WTC11 (cell line): Measurements from ENCODE around the gene GMEB2. TPM values are rescaled to one million over a fixed set of nuclear protein-coding genes. Genes with fewer than 3 reads are reported as not detected.

Experiments
- ATAC-seq: fragments of 200-7000 bp; cut with Tn5 transposase; 2 replicates; pipeline ENCODE4 v1.10.0; 2021; ENCODE audit warnings: mild to moderate bottlenecking, moderate library complexity
- CTCF ChIA-PET: fragments of 300-600 bp; sonication (Branson Sonifier 250); formaldehyde crosslinking; loops from one replicate; lab custom pipeline; 2021; ENCODE audit warnings: antibody characterized with exemption; lab: Charles Lee
- POLR2A ChIA-PET: fragments of 350-600 bp; sonication (Branson Sonifier 250); formaldehyde crosslinking; loops from one replicate; lab custom pipeline; 2021; ENCODE audit warnings: antibody characterized with exemption; lab: Charles Lee
- DNase-seq: peaks from one replicate; pipeline ENCODE4 v3.0.0; 2021; ENCODE audit warnings: low spot score
- H3K27ac Mint-ChIP-seq: 2 replicates; pipeline ENCODE4 v1.8.0; 2021; ENCODE audit warnings: mixed read lengths
- H3K27me3 Mint-ChIP-seq: 2 replicates; pipeline ENCODE4 v1.8.0; 2021; ENCODE audit warnings: low read depth, mild to moderate bottlenecking, moderate library complexity, mixed read lengths
- H3K36me3 Mint-ChIP-seq: 2 replicates; pipeline ENCODE4 v1.8.0; 2021; ENCODE audit warnings: mixed read lengths
- H3K4me1 Mint-ChIP-seq: 2 replicates; pipeline ENCODE4 v1.8.0; 2022; ENCODE audit warnings: mixed read lengths
- H3K4me3 Mint-ChIP-seq: 2 replicates; pipeline ENCODE4 v1.8.0; 2021; ENCODE audit warnings: mild to moderate bottlenecking, moderate library complexity, mixed read lengths
- H3K9me3 Mint-ChIP-seq: 2 replicates; pipeline ENCODE4 v1.8.0; 2021; ENCODE audit warnings: mixed read lengths
- ATF1 ChIP-seq: sonication (generic); formaldehyde crosslinking; IDR thresholded peaks from 2 replicates; pipeline ENCODE4 v1.8.1; 2023; ENCODE audit warnings: mild to moderate bottlenecking, moderate library complexity, missing genetic modification reagents
- ATF2 ChIP-seq: sonication (generic); formaldehyde crosslinking; IDR thresholded peaks from 2 replicates; pipeline ENCODE4 v1.8.1; 2022; ENCODE audit warnings: low read depth, missing genetic modification reagents, borderline replicate concordance
- ATF3 ChIP-seq: sonication (generic); formaldehyde crosslinking; conservative IDR thresholded peaks from 2 replicates; pipeline ENCODE4 v1.8.1; 2022; ENCODE audit warnings: mild to moderate bottlenecking, missing genetic modification reagents
- CBFB ChIP-seq: sonication (generic); formaldehyde crosslinking; IDR thresholded peaks from 2 replicates; pipeline ENCODE4 v1.8.1; 2022; ENCODE audit warnings: mild to moderate bottlenecking, low read depth, missing genetic modification reagents
- CREM ChIP-seq: sonication (generic); formaldehyde crosslinking; IDR thresholded peaks from 2 replicates; pipeline ENCODE4 v1.8.1; 2022; ENCODE audit warnings: mild to moderate bottlenecking, missing genetic modification reagents, moderate library complexity
- CTCF ChIP-seq: fragments of 200-600 bp; IDR thresholded peaks from 2 replicates; pipeline ENCODE4 v1.8.0; 2022; ENCODE audit warnings: antibody characterized with exemption
- E2F4 ChIP-seq: sonication (generic); formaldehyde crosslinking; IDR thresholded peaks from 2 replicates; pipeline ENCODE4 v1.8.1; 2022; ENCODE audit warnings: low read depth, mild to moderate bottlenecking, moderate library complexity, missing genetic modification reagents, borderline replicate concordance
- ESRRA ChIP-seq: sonication (generic); formaldehyde crosslinking; IDR thresholded peaks from 2 replicates; pipeline ENCODE4 v1.8.1; 2022; ENCODE audit warnings: mild to moderate bottlenecking, missing genetic modification reagents, borderline replicate concordance
- GABPB1 ChIP-seq: sonication (generic); formaldehyde crosslinking; IDR thresholded peaks from 2 replicates; pipeline ENCODE4 v1.8.1; 2023; ENCODE audit warnings: mild to moderate bottlenecking, missing genetic modification reagents
- GTF2I ChIP-seq: fragments of 250-450 bp; sonication (Bioruptor Pico); conservative IDR thresholded peaks from 2 replicates; pipeline ENCODE4 v1.4.0; 2021; ENCODE audit warnings: mild to moderate bottlenecking
- HMGA2 ChIP-seq: fragments of 250-450 bp; sonication (Bioruptor Pico); IDR thresholded peaks from 2 replicates; pipeline ENCODE4 v1.4.0; 2021; ENCODE audit warnings: mild to moderate bottlenecking, moderate library complexity
- NFYB ChIP-seq: sonication (generic); formaldehyde crosslinking; conservative IDR thresholded peaks from 2 replicates; pipeline ENCODE4 v1.8.0; 2022; ENCODE audit warnings: low read depth, missing genetic modification reagents
- RELA ChIP-seq: sonication (generic); formaldehyde crosslinking; IDR thresholded peaks from 2 replicates; pipeline ENCODE4 v1.8.1; 2022; ENCODE audit warnings: missing genetic modification reagents, mild to moderate bottlenecking, borderline replicate concordance
- SMAD3 ChIP-seq: sonication (generic); formaldehyde crosslinking; IDR thresholded peaks from 2 replicates; pipeline ENCODE4 v1.8.0; 2022; ENCODE audit warnings: missing genetic modification reagents, mild to moderate bottlenecking, borderline replicate concordance
- SMAD4 ChIP-seq: sonication (generic); formaldehyde crosslinking; IDR thresholded peaks from 2 replicates; pipeline ENCODE4 v1.8.0; 2022; ENCODE audit warnings: mild to moderate bottlenecking, missing genetic modification reagents
- TCF7 ChIP-seq: sonication (generic); formaldehyde crosslinking; IDR thresholded peaks from 2 replicates; pipeline ENCODE4 v1.8.0; 2022; ENCODE audit warnings: mild to moderate bottlenecking, low read depth, missing genetic modification reagents, moderate library complexity
- ZNF138 ChIP-seq: sonication (generic); formaldehyde crosslinking; conservative IDR thresholded peaks from 2 replicates; pipeline ENCODE4 v1.8.1; 2022; ENCODE audit warnings: mild to moderate bottlenecking, moderate library complexity, missing genetic modification reagents
- ZNF396 ChIP-seq: fragments of 250-450 bp; sonication (Bioruptor Pico); IDR thresholded peaks from 2 replicates; pipeline ENCODE4 v1.8.0; 2021; ENCODE audit warnings: mild to moderate bottlenecking, moderate library complexity, borderline replicate concordance
- ZNF416 ChIP-seq: fragments of 250-450 bp; sonication (Bioruptor Pico); IDR thresholded peaks from 2 replicates; pipeline ENCODE4 v1.9.0; 2021; ENCODE audit warnings: mild to moderate bottlenecking, inconsistent platforms
- ZNF425 ChIP-seq: fragments of 250-450 bp; sonication (Bioruptor Pico); conservative IDR thresholded peaks from 2 replicates; pipeline ENCODE4 v1.9.0; 2021; ENCODE audit warnings: mild to moderate bottlenecking
- total RNA-seq: library from RNA; stranded (reverse); gene quantifications from 3 replicates; pipeline ENCODE4 v1.2.3, GENCODE V29; 2021

GMEB2 gene
- total RNA-seq, 1 experiment from 2014 or later, result 14.8 TPM

- TF ChIP-seq ATF2 (CRISPR knock-in tag) (no peak), ZNF138 (CRISPR knock-in tag) (no peak), ATF3 (no peak), ZNF425 (CRISPR knock-in tag) (no peak), HMGA2 (no peak), ZNF416 (CRISPR knock-in tag) (no peak)
Observed at GRCh38 chr20:63543131-63543530, 83.8 kb downstream of the GMEB2 start (continued).

GRCh38 chr20:63542696-63543095, 84.2 kb downstream of the GMEB2 start:
- no peak for ATAC-seq
- TF ChIP-seq E2F4 (CRISPR knock-in tag), result no peak
- TF ChIP-seq ZNF396, result no peak
- TF ChIP-seq SMAD4, result no peak
- Mint-ChIP-seq H3K4me3 (no peak overlapping the region), H3K27ac (no peak overlapping the region), H3K9me3 (no peaks in the 10 kb centered on the region), H3K4me1 (0 out of 2 replicates have a peak, but pooled peaks cover 4% of the 10 kb centered on the region), H3K36me3 (no peaks in the 10 kb centered on the region), H3K27me3 (no peaks in the 10 kb centered on the region)
- CTCF ChIA-PET, result interaction anchor here (1.7 kb wide), 1 partner anchor 99 kb away, joined by 5 read pairs; no protein-coding TSS in a partner anchor
- no peak for DNase-seq
- POLR2A ChIA-PET, result no interaction called here

GRCh38 chr20:63542031-63542559, 84.8 kb downstream of the GMEB2 start:
- Mint-ChIP-seq H3K27me3 (no peaks in the 10 kb centered on the region), H3K9me3 (no peaks in the 10 kb centered on the region), H3K4me1 (0 out of 2 replicates have a peak, but pooled peaks cover 4% of the 10 kb centered on the region), H3K27ac (no peak overlapping the region), H3K4me3 (no peak overlapping the region), H3K36me3 (no peaks in the 10 kb centered on the region)
- TF ChIP-seq CBFB (CRISPR knock-in tag) (no peak), TCF7 (CRISPR knock-in tag) (no peak), ESRRA (CRISPR knock-in tag) (no peak), RELA (CRISPR knock-in tag) (no peak), CREM (no peak), CTCF (no peak), ATF1 (CRISPR knock-in tag) (no peak), GABPB1 (CRISPR knock-in tag) (no peak), NFYB (CRISPR knock-in tag) (no peak), GTF2I (CRISPR knock-in tag) (no peak), SMAD3 (CRISPR knock-in tag) (no peak)
- DNase-seq, result no peak
- POLR2A ChIA-PET, result interaction anchor here (0.6 kb wide), 1 partner anchor 241 kb away, joined by 3 read pairs; no protein-coding TSS in a partner anchor
- ATAC-seq, result no peak
- CTCF ChIA-PET, result interaction anchor here (1.7 kb wide), 1 partner anchor 100 kb away, joined by 5 read pairs; no protein-coding TSS in a partner anchor
